HPDE6-E6E7 (cell line): ENCODE data around the gene TBC1D10B.
"Not testable (repeated sequence)": the region's sequence is repeated elsewhere in the genome, so short reads cannot be mapped to it uniquely, and the experiment has no call there.

Source experiments
- DNase-seq: peaks from one replicate; pipeline ENCODE4 v3.0.0; 2011; ENCODE audit warnings: missing footprints; ENCODE audit errors: extremely low spot score

TBC1D10B gene

DNA sequence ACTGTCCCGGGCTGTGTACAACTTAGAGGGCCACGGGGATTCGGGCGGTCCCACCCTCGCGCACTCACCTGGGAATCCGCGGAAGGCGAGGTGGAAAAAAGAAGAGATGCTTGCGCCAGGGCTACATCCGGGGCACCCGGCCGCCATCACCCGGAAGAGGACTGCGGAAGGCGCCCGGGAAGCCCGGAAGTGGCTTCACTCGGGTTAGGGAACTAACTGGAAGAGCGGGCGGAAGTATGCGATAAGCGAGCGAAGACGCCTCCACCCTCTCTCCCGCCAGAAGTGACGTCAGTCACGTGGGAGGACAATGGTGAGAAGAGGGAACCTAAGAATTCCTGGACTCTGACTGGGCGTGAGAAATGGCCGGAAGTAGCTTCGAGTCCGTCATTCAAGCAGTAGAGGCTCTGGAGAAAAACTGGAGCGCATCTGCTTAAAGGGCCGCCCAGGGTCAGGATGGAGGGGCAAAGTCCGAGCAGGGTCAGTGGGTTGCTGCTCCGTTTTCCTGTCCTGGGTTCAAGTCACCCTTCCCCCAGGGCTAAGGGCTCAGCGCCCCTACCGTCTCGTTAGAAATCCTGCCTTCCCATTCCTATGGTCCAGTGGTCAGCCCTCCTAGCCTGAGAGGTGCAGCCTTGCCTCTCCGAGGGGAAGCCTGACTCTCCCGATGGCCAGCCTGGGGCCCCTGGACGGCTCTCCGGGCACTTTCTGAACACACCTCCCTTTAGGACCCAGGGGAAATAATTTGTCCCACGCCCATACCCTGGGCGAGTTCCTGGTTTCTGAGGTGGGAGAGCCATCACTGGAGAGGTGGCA, 14.9 kb downstream of the TBC1D10B start, which contains the start of gene CD2BP2:
TSS of gene CD2BP2 (minus strand) at position 165 of the 810 bp plus-strand sequence. CDS start 627 bp downstream, outside the sequence.
- peak; percentile 98 for DNase-seq

GRCh38 chr16:30354423-30355143, 15.7 kb downstream of the TBC1D10B start:
- DNase-seq, result no peak

GRCh38 chr16:30353438-30354129, 16.7 kb downstream of the TBC1D10B start:
- no peak for DNase-seq

DNA sequence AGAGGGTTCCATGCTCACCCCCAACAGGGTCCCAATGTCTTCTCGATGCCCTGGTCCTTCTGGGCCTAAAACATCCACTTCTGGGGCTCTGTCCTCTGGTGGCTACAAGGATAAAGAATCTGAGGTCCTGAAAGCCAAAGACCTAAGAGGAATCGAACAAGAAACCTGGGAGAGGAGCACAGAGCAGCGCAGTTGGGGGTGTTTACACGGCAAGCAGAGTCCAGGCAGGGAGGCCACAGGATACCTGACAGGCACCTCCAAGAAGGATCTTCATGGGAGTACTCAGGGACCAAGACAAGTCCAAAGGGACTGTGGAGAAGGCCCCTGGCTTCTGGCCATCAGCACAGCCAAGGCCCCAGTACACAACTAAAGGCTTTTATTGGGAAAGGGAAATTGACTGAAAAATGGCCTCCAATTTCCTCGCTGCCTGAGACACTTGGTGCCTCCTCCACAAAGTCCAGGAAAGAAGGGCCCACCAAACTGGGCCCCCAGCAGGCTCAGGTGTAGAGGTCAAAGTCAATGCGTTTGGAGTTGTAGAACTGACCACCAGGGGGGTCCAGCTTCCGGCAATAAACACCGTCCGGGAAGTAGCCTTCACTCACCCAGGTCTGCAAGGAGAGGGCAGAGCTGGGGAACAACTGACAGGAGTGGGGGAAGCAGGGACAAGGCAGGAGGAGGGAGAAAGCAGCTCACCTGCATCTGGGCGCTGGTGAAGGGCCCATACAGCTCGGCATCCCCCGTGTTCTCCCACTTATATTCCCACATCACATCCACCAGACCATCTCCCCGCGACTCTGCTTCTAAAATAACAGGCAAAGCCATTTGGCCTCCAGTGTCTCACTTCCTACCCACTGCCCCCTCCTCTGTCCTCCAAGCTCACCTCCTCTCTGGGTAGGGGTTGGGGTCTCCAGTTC, 17.5 kb downstream of the TBC1D10B start:
- no peak for DNase-seq

DNA sequence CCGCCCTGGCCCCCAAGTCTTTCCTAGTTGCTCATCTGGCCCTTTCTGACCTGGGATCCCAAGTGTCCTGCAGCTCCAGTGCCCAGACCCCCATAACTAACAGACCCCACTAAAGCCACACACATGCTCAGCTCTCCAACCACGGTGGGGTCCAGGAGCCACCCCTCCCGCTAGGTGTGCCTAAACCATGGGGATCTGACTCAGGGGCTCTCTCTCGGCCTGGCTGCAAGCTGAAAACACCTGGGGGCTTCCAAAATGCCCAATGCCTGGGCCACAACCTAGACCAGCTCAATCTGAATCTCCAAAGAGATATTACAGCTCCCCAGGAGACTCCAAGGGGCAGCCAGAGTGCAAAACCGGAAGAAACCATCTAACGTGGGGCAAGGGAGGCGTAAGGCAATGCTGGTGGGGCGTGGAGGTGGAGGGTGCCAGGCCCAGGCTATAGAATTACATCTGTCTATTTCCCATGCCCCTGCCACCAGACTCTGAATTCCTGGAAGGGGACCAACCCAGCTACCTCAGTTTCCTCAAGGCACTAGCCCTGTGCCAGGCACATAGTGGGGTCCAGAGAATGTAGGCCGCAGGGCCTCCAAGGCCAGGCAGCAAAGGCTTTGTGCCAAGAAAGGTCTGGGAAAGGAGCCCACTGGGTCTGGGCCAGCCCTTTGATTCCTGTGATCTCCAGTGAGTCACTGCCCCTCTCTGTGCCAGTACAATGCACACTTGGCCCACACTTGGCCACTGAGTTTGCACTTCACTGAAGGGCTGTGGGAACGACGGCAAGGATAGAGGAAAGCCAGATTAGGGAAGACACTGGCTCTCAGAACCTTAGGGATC, 18.5 kb downstream of the TBC1D10B start:
- no peak for DNase-seq

GRCh38 chr16:30351001-30351441, 19.3 kb downstream of the TBC1D10B start:
- no peak for DNase-seq

- no peak for DNase-seq
These were observed 20.0 kb downstream of the TBC1D10B start for GRCh38 chr16:30350134-30350871.

DNA sequence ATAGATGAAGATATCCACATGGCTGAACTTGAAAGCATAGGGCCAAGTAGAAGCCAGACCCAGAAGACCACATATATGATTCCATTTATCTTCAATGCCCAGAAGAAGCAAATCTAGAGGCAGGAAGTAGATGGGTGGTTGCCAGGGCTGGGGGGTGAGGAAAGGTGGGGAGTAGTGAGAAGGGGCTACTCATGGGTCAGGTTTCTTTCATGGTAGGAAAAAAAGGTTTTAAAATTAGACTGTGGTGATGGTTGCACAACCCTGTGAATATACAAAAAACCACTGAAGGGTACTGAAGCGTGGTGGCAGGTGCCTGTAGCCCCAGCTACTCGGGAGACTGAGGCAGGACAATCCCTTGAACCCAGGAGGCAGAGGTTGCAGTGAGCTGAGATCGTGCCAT, 20.6 kb downstream of the TBC1D10B start:
- no peak for DNase-seq

- DNase-seq, result no peak
These were observed 21.4 kb downstream of the TBC1D10B start for GRCh38 chr16:30348929-30349328.

DNA sequence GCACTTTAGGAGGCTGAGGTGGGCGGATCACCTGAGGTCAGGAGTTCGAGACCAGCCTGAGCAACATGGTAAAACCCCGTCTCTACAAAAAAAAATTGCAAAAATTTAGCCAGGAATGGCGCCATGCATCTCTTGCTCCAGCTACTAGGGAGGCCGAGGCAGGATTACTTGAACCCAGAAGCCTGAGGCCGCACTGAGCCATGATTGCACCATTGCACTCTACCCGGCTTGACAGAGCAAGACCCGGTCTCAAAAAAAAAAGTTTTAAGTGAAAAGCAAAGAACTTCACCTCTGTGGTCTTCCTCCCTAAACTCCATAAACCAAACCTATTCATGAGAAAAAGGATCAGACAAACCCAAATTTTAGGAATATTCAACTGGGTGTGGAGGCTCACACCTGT, 22.2 kb downstream of the TBC1D10B start:
- DNase-seq, result no peak

DNA sequence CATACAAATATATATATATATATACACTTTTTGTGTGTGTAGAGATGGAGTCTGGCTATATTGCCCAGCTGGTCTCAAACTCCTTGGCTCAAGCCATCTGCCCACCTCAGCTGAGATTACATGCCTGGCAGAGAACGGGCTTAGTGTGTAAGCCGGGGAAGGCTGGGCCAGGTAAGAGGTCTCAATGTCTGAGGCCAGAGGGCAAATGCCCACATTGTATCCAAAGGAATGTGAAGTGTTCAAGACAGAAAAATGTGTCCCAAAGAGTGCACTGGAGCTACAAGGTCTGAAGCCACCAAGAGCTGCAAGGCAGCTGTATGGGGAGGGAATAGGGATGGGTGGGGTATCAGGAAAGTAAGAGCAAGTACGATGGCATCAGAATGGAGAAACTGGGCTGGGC, 24.0 kb downstream of the TBC1D10B start:
- no peak for DNase-seq

GRCh38 chr16:30343491-30343820, 26.8 kb downstream of the TBC1D10B start:
- DNase-seq, result not testable (repeated sequence)

DNA sequence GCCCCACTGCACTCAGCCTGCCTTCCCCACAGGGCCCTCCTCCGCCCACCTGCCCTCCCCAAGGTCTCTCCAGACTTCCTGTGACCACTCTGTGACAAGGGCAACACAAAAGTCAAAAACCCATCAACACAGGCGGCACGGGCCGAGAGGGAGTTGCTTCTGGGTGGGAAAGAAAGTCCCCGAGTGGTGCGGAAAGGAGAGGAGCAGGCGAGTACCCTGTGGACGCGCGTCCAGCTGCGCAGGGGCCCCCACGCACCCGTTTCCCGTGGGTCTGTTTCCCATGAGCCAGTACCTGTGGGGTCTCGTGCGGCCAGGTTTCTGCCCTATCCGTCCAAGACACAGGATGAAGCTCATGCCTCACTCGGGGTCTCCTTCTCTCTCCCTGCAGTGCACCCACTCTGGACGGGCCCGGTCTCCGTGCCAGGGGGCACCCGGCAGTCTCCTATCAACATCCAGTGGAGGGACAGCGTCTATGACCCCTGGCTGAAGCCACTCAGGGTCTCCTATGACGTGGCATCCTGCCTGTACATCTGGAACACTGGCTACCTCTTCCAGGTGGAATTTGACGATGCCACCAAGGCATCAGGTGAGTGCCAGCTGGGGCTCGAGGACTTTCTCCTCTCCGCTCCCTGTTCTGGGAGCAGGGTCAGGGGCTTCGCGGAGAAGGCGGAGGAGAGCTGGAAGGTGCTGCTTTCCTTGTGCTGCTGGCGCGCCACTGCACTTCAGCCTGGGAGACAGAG, 27.4 kb downstream of the TBC1D10B start:
- no peak for DNase-seq

GRCh38 chr16:30341971-30342370, 28.3 kb downstream of the TBC1D10B start:
- DNase-seq, result not testable (repeated sequence)

DNA sequence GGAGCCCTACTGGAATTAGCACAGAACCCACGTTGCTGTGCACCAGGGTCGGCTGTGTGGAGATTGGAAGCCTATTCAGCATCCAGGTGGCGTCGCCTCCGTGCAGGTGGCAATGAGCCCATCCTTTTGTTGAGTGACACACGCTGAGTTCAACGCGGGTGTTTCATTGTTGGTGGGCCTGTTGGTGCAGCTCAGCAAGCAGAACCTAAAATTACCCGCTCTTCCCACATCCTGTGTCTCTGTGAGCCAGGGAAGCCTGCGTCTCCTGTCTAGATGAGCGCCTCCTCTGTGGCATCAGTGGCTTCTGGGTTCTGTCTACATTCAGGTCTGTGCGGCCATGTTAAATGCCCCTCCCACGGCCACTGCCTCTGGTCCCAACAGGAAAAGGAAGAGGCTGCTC, 29.7 kb downstream of the TBC1D10B start:
- no peak for DNase-seq

DNA sequence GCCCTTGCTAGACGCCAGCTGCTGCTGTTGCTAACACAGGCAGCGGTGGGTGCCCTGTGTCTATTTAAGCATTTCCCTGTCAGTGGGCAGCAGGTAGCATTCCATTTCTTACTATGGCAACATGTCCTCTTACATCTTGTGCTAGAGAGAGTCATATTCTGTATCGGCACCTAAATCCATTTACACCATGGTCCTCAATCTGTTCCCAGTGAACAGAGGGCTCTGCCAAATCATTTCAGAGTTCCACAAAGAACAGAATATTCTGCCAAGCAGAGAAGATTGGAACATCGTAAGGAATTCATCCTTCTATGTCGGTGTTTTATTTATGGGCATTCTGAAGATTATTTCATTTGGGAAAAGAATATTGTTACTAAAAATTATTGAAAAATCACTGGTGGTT, 31.6 kb downstream of the TBC1D10B start:
- not testable (repeated sequence) for DNase-seq

- not testable (repeated sequence) for DNase-seq
These were observed 32.3 kb downstream of the TBC1D10B start for GRCh38 chr16:30337964-30338357.

- no peak for DNase-seq
These were observed 34.5 kb downstream of the TBC1D10B start for GRCh38 chr16:30335598-30336474.
